H1 (cell line): ENCODE measurements around the gene CCDC171. TPM values are rescaled to one million over a fixed set of nuclear protein-coding genes. Genes with fewer than 3 reads are reported as not detected.

Experiments
- CTCF ChIA-PET: fragments of 300-600 bp; sonication (Branson Sonifier 250); formaldehyde crosslinking; loops from one replicate; lab custom pipeline; 2021; ENCODE audit not compliant: partially characterized antibody; lab: Charles Lee
- POLR2A ChIA-PET: fragments of 300-600 bp; sonication (Branson Sonifier 250); formaldehyde crosslinking; loops from one replicate; lab custom pipeline; 2021; ENCODE audit warnings: inconsistent platforms; ENCODE audit not compliant: partially characterized antibody; lab: Charles Lee
- DNase-seq, 2 experiments: peaks; one replicate each; pipeline versions ENCODE4 v3.0.0 to v3.0.0-alpha.2; 2010 to 2022; ENCODE audit warnings: low spot score in 2 of 2, low read depth in 1 of 2, mixed read lengths in 1 of 2
- FAIRE-seq: peaks from 2 replicates; lab custom pipeline; 2011; peaks lifted over from hg19 to GRCh38; lab: Jason Lieb, UNC
- H2AFZ ChIP-seq: 2 replicates; pipeline ENCODE4 v1.8.1; 2012; ENCODE audit warnings: low read length, inconsistent platforms
- H2AK5ac ChIP-seq: 2 replicates; pipeline ENCODE4 v1.6.1; 2013; ENCODE audit warnings: low read depth, low read length
- H2BK120ac ChIP-seq: replicated peaks from 2 replicates; pipeline ENCODE3; 2013; ENCODE audit warnings: low read depth, low read length, inconsistent platforms
- H2BK12ac ChIP-seq: 2 replicates; pipeline ENCODE4 v1.6.1; 2013; ENCODE audit warnings: low read depth, low read length
- H2BK15ac ChIP-seq: 2 replicates; pipeline ENCODE4 v1.6.1; 2013; ENCODE audit warnings: low read length
- H2BK20ac ChIP-seq: 2 replicates; pipeline ENCODE4 v1.6.1; 2013; ENCODE audit warnings: low read length
- H2BK5ac ChIP-seq: 2 replicates; pipeline ENCODE4 v1.6.1; 2013; ENCODE audit warnings: low read depth, low read length
- H3K14ac ChIP-seq: 2 replicates; pipeline ENCODE4 v1.6.1; 2013; ENCODE audit warnings: inconsistent platforms; ENCODE audit not compliant: insufficient read length
- H3K18ac ChIP-seq: 2 replicates; pipeline ENCODE4 v1.6.1; 2013; ENCODE audit warnings: low read length; ENCODE audit errors: extremely low read depth
- H3K23ac ChIP-seq: 2 replicates; pipeline ENCODE4 v1.6.1; 2013; ENCODE audit warnings: inconsistent platforms; ENCODE audit not compliant: insufficient read length
- H3K23me2 ChIP-seq: 2 replicates; pipeline ENCODE4 v1.6.1; 2013; ENCODE audit warnings: low read depth, low read length
- H3K27ac ChIP-seq: 2 replicates; pipeline ENCODE4 v1.6.1; 2011; ENCODE audit warnings: low read depth, low read length, inconsistent platforms
- H3K27me3 ChIP-seq, 4 experiments: replicated peaks in 1 of 4; 1 replicate in 1 of 4; 2 replicates in 3 of 4; pipeline versions ENCODE4 v1.6.1 to v1.8.1; 2011 to 2013; ENCODE audit warnings: low read length in 3 of 4, mild to moderate bottlenecking in 3 of 4, inconsistent platforms in 2 of 4, mixed read lengths in 2 of 4, moderate library complexity in 1 of 4; ENCODE audit not compliant: control insufficient read depth in 3 of 4, insufficient read depth in 3 of 4; ENCODE audit errors: extremely low read depth in 1 of 4
- H3K36me3 ChIP-seq, 4 experiments: 2 replicates each; pipeline versions ENCODE4 v1.6.1 to v1.8.1; 2011 to 2013; ENCODE audit warnings: mild to moderate bottlenecking in 4 of 4, low read length in 3 of 4, moderate library complexity in 2 of 4, control low read depth in 1 of 4, inconsistent platforms in 1 of 4; ENCODE audit not compliant: insufficient read depth in 4 of 4, control insufficient read depth in 2 of 4
- H3K4ac ChIP-seq: replicated peaks from 2 replicates; pipeline ENCODE3; 2013; ENCODE audit warnings: low read length, low read depth, mixed read lengths, inconsistent platforms; ENCODE audit not compliant: insufficient read length
- H3K4me1 ChIP-seq, 4 experiments: replicated peaks in 1 of 4; 1 replicate in 1 of 4; 2 replicates in 3 of 4; pipeline versions ENCODE4 v1.6.1 to v1.8.1; 2011 to 2013; ENCODE audit warnings: low read length in 3 of 4, inconsistent platforms in 2 of 4, mixed read lengths in 1 of 4; ENCODE audit not compliant: insufficient read depth in 4 of 4, control insufficient read depth in 3 of 4
- H3K4me2 ChIP-seq, 2 experiments: 2 replicates each; pipeline versions ENCODE4 v1.6.1 to v1.8.1; 2011 to 2013; ENCODE audit warnings: low read depth in 2 of 2, low read length in 2 of 2, control low read depth in 1 of 2, inconsistent platforms in 1 of 2, mild to moderate bottlenecking in 1 of 2; ENCODE audit not compliant: insufficient read depth in 1 of 2
- H3K4me3 ChIP-seq, 4 experiments: fragments of 200-600, 300-600 bp in 1 of 4; sonication (generic), shearing (Covaris generic), sonication (Bioruptor Twin) in 1 of 4; 2 replicates each; pipeline versions ENCODE4 v1.5.1 to v1.8.1; 2011 to 2016; ENCODE audit warnings: low read length in 4 of 4, low read depth in 3 of 4, control low read depth in 2 of 4, inconsistent platforms in 2 of 4, mild to moderate bottlenecking in 2 of 4, mixed read lengths in 1 of 4, moderate library complexity in 1 of 4; ENCODE audit not compliant: insufficient read depth in 2 of 4; ENCODE audit errors: extremely low read depth in 1 of 4
- H3K56ac ChIP-seq: replicated peaks from 2 replicates; pipeline ENCODE3; 2013; ENCODE audit warnings: low read depth, mild to moderate bottlenecking, mixed read lengths, low read length, inconsistent platforms; ENCODE audit not compliant: insufficient read length
- H3K79me1 ChIP-seq: 2 replicates; pipeline ENCODE4 v1.6.1; 2013; ENCODE audit warnings: low read depth, low read length, control low read depth
- H3K79me2 ChIP-seq, 2 experiments: 2 replicates each; pipeline versions ENCODE4 v1.6.1 to v1.8.1; 2012 to 2013; ENCODE audit warnings: low read length in 2 of 2, mild to moderate bottlenecking in 2 of 2, inconsistent platforms in 1 of 2; ENCODE audit not compliant: insufficient read depth in 2 of 2, control insufficient read depth in 1 of 2
- H3K9ac ChIP-seq, 4 experiments: replicated peaks in 1 of 4; 1 replicate in 1 of 4; 2 replicates in 3 of 4; pipeline versions ENCODE4 v1.6.1 to v1.8.1; 2011 to 2013; ENCODE audit warnings: low read depth in 3 of 4, low read length in 3 of 4, control low read depth in 2 of 4, mild to moderate bottlenecking in 2 of 4, moderate library complexity in 2 of 4, inconsistent platforms in 1 of 4; ENCODE audit errors: extremely low read depth in 1 of 4
- H3K9me3 ChIP-seq, 2 experiments: 2 replicates each; pipeline versions ENCODE4 v1.6.1 to v1.8.1; 2012 to 2013; ENCODE audit warnings: mild to moderate bottlenecking in 2 of 2, moderate library complexity in 2 of 2, control low read depth in 1 of 2, inconsistent platforms in 1 of 2, low read depth in 1 of 2, low read length in 1 of 2, mixed read lengths in 1 of 2; ENCODE audit not compliant: insufficient read depth in 2 of 2
- H4K20me1 ChIP-seq, 2 experiments: replicated peaks in 1 of 2; 2 replicates each; pipeline versions ENCODE3 to v1.8.1; 2011 to 2013; ENCODE audit warnings: inconsistent platforms in 2 of 2, low read length in 2 of 2, mild to moderate bottlenecking in 1 of 2; ENCODE audit not compliant: insufficient read depth in 2 of 2, control insufficient read depth in 1 of 2
- H4K5ac ChIP-seq: 2 replicates; pipeline ENCODE4 v1.6.1; 2013; ENCODE audit warnings: low read length, low read depth, mixed read lengths, inconsistent platforms; ENCODE audit not compliant: insufficient read length
- H4K8ac ChIP-seq: 2 replicates; pipeline ENCODE4 v1.8.0; 2013; ENCODE audit warnings: mild to moderate bottlenecking, moderate library complexity, low read length, inconsistent platforms; ENCODE audit not compliant: insufficient read depth; ENCODE audit errors: extremely low read depth
- H4K91ac ChIP-seq: replicated peaks from 2 replicates; pipeline ENCODE3; 2013; ENCODE audit warnings: low read length, mixed read lengths, inconsistent platforms; ENCODE audit not compliant: insufficient read length
- CBX5 ChIP-seq: fragments of 300-800, 300-1000 bp; sonication (generic); IDR thresholded peaks from 2 replicates; pipeline ENCODE4 v1.7.1; 2016; ENCODE audit warnings: antibody characterized with exemption, low read length, low read depth
- CHD1 ChIP-seq: IDR thresholded peaks from 2 replicates; pipeline ENCODE4 v1.6.1; 2012; ENCODE audit warnings: low read depth, low read length, improper control_type of control experiment
- JUND ChIP-seq: IDR thresholded peaks from 2 replicates; pipeline ENCODE4 v1.6.1; 2011; ENCODE audit warnings: mild to moderate bottlenecking, improper control_type of control experiment, low read length
- NANOG ChIP-seq: IDR thresholded peaks from 2 replicates; pipeline ENCODE4 v1.6.1; 2011; ENCODE audit warnings: low read length, low read depth, mild to moderate bottlenecking, inconsistent platforms; ENCODE audit not compliant: insufficient read depth, poor library complexity, severe bottlenecking
- RFX5 ChIP-seq: IDR thresholded peaks from 2 replicates; pipeline ENCODE4 v1.6.1; 2011; ENCODE audit warnings: low read depth, low read length, improper control_type of control experiment, borderline replicate concordance
- SAP30 ChIP-seq: fragments of 300-600 bp; sonication (generic); IDR thresholded peaks from 2 replicates; pipeline ENCODE4 v1.7.1; 2012; ENCODE audit warnings: low read length, moderate library complexity, mild to moderate bottlenecking, inconsistent platforms; ENCODE audit not compliant: insufficient read depth, insufficient replicate concordance
- SP1 ChIP-seq: IDR thresholded peaks from 2 replicates; pipeline ENCODE4 v1.6.1; 2011; ENCODE audit warnings: low read depth, low read length
- SRF ChIP-seq: IDR thresholded peaks from 2 replicates; pipeline ENCODE4 v1.6.1; 2011; ENCODE audit warnings: mild to moderate bottlenecking, low read depth, low read length, moderate library complexity
- WGBS, 2 experiments: shearing (Covaris generic) in 1 of 2; methylation state at CpG; one replicate each; pipeline versions ENCODE4 v1.1.6 to v1.1.7; 2013 to 2015; ENCODE audit warnings: low lambda C conversion rate in 2 of 2, mixed read lengths in 2 of 2, inconsistent platforms in 1 of 2, low coverage in 1 of 2, missing lambda C conversion rate in 1 of 2; ENCODE audit not compliant: insufficient replicate concordance in 2 of 2, insufficient coverage in 1 of 2, insufficient read length in 1 of 2; ENCODE audit errors: extremely low coverage in 1 of 2, missing lambda C conversion rate in 1 of 2; 5-methylcytosine and 5-hydroxymethylcytosine counted together
- polyA plus RNA-seq, 7 experiments: library from polyadenylated mRNA; depleted of rRNA in 3 of 7; stranded (reverse) in 5 of 7; unstranded in 2 of 7; fragments of >200 nt in 5 of 7; fragments of 200-250 nt in 2 of 7; gene quantifications; 1 replicate in 5 of 7; 2 replicates in 1 of 7; 4 replicates in 1 of 7; pipeline versions ENCODE4 v1.2.1 to v1.2.3, GENCODE V29; 2011 to 2013; ENCODE audit warnings: missing spikeins in 2 of 7, mixed read lengths in 2 of 7
- total RNA-seq: library from RNA; stranded (reverse); fragmentation: NEBNext Ultra II Directional; extraction: Animal tissue kit (Norgen Biotek cat#: 25700); gene quantifications from 2 replicates; pipeline ENCODE4 v1.2.1, GENCODE V29; 2021
- TF ChIP-seq, protein P1 (sequence below): IDR thresholded peaks from 2 replicates; pipeline ENCODE4 v1.6.1; 2012; ENCODE audit warnings: inconsistent platforms
- TF ChIP-seq, protein P2 (sequence below): IDR thresholded peaks from 2 replicates; pipeline ENCODE4 v1.6.1; 2011; ENCODE audit warnings: low read length, improper control_type of control experiment

The CCDC171 gene
- total and polyA plus RNA-seq, 2 of the 8 experiments (the other 6 are each of a cell fraction or from before 2014, with no cell fraction given): 0.83 to 2.3 TPM

GRCh38 chr9:15549611-15550010 lies 3.2 kb upstream of the CCDC171 start:
- no peak overlapping the region for H3K4me3 ChIP-seq
- H3K23me2 ChIP-seq: peaks cover 9% of the 10 kb centered on the region; the same call in 1 of the 2 replicates
- H3K9ac ChIP-seq: no peak overlapping the region
- H3K4ac ChIP-seq: no peak overlapping the region
- POLR2A ChIA-PET: no interaction called here
- WGBS, 2 experiments: 91% methylated on average over 2 of the region's 2 CpGs; no CpG with 5 or more reads in 1 of the 2 experiments
- H2BK20ac ChIP-seq: no peak overlapping the region
- H2BK5ac ChIP-seq: no peak overlapping the region
- no peaks in the 10 kb centered on the region for H3K9me3 ChIP-seq
- H3K36me3 ChIP-seq: no peaks in the 10 kb centered on the region
- no peak overlapping the region for H2BK12ac ChIP-seq
- no peaks in the 10 kb centered on the region for H3K79me1 ChIP-seq
- no peaks in the 10 kb centered on the region for H3K79me2 ChIP-seq
- TF ChIP-seq CBX5 (no peak), NANOG (no peak), SP1 (no peak), CHD1 (no peak), SRF (no peak), RFX5 (no peak), JUND (no peak), SAP30 (no peak)
- TF ChIP-seq, protein P1, sequence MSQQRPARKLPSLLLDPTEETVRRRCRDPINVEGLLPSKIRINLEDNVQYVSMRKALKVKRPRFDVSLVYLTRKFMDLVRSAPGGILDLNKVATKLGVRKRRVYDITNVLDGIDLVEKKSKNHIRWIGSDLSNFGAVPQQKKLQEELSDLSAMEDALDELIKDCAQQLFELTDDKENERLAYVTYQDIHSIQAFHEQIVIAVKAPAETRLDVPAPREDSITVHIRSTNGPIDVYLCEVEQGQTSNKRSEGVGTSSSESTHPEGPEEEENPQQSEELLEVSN: no peak
- TF ChIP-seq, protein P2, sequence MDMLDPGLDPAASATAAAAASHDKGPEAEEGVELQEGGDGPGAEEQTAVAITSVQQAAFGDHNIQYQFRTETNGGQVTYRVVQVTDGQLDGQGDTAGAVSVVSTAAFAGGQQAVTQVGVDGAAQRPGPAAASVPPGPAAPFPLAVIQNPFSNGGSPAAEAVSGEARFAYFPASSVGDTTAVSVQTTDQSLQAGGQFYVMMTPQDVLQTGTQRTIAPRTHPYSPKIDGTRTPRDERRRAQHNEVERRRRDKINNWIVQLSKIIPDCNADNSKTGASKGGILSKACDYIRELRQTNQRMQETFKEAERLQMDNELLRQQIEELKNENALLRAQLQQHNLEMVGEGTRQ: no peak
- DNase-seq (no peak), FAIRE-seq (no peak)
- no peak overlapping the region for H3K56ac ChIP-seq
- H4K5ac ChIP-seq: no peak overlapping the region
- no peak overlapping the region for H3K18ac ChIP-seq
- H2AFZ ChIP-seq: no peak overlapping the region
- H2BK15ac ChIP-seq: no peak overlapping the region
- H3K4me1 ChIP-seq: peaks cover 0 to 2% (median 1%) of the 10 kb centered on the region in 4 experiments; a peak in 1 of 7 replicates
- CTCF ChIA-PET: interaction anchor here (2.2 to 2.3 kb wide), 2 partner anchors 16 to 57 kb away, joined by 10 to 21 read pairs; no protein-coding TSS in a partner anchor
- no peak overlapping the region for H2AK5ac ChIP-seq
- H3K27me3 ChIP-seq: no peaks in the 10 kb centered on the region
- no peak overlapping the region for H3K4me2 ChIP-seq
- no peak overlapping the region for H4K8ac ChIP-seq
- no peak overlapping the region for H3K27ac ChIP-seq
- H3K23ac ChIP-seq: no peak overlapping the region
- H4K91ac ChIP-seq: no peak overlapping the region
- no peak overlapping the region for H2BK120ac ChIP-seq
- no peaks in the 10 kb centered on the region for H4K20me1 ChIP-seq
- H3K14ac ChIP-seq: no peak overlapping the region
